Measurements from ENCODE around the gene ZNF516. TPM values are rescaled to one million over a fixed set of nuclear protein-coding genes. Genes with fewer than 3 reads are reported as not detected.

ZNF516 gene
- total RNA-seq, 1 donor from 2014 or later, result 26.1 TPM

DNA sequence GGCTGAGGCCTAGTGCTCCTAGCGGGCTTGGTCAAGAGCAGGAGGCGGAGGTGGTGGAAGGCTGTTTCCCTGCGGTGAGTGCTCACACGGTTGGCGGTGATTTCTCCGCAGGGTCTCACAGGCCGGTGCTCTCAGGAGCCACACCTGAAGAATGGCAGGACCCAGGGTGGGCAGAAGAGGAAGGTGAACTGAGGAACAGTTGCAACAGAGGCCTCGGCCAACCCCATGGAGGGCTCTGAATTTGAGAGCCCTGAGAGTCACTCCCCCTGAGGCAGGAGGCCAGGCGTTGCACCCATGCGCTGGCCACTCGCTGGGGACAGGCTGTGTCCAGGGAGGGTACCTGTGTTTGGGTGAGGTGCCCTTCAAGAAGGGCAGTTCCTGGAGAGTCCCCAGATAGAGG is 35.3 kb upstream of the ZNF516 start:
- DNase-seq (ENCODE audit: low spot score), result peak; percentile 72
- H3K36me3 Mint-ChIP-seq (ENCODE audit: low read depth), result no peaks in the 10 kb centered on the region
- H3K4me1 Mint-ChIP-seq (ENCODE audit: low read depth), result peaks cover 18% of the 10 kb centered on the region
- no peaks in the 10 kb centered on the region for H3K9me3 Mint-ChIP-seq (ENCODE audit: low read depth)
- H3K4me3 Mint-ChIP-seq (ENCODE audit: unreplicated experiment), result no peak overlapping the region
- peaks cover 1% of the 10 kb centered on the region for H3K27me3 Mint-ChIP-seq (ENCODE audit: low read depth)
- H3K27ac Mint-ChIP-seq (ENCODE audit: unreplicated experiment), result no peak overlapping the region
- TF ChIP-seq, protein P1, sequence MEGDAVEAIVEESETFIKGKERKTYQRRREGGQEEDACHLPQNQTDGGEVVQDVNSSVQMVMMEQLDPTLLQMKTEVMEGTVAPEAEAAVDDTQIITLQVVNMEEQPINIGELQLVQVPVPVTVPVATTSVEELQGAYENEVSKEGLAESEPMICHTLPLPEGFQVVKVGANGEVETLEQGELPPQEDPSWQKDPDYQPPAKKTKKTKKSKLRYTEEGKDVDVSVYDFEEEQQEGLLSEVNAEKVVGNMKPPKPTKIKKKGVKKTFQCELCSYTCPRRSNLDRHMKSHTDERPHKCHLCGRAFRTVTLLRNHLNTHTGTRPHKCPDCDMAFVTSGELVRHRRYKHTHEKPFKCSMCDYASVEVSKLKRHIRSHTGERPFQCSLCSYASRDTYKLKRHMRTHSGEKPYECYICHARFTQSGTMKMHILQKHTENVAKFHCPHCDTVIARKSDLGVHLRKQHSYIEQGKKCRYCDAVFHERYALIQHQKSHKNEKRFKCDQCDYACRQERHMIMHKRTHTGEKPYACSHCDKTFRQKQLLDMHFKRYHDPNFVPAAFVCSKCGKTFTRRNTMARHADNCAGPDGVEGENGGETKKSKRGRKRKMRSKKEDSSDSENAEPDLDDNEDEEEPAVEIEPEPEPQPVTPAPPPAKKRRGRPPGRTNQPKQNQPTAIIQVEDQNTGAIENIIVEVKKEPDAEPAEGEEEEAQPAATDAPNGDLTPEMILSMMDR (IDR thresholded peaks at IDR 0.05), result no peak

GRCh38 chr18:76529433-76529811 is 34.4 kb upstream of the ZNF516 start:
- Mint-ChIP-seq H3K27me3 (ENCODE audit: low read depth) (peaks cover 6% of the 10 kb centered on the region), H3K4me3 (ENCODE audit: unreplicated experiment) (peak overlapping the region; percentile 68), H3K27ac (ENCODE audit: unreplicated experiment) (no peak overlapping the region), H3K36me3 (ENCODE audit: low read depth) (no peaks in the 10 kb centered on the region), H3K4me1 (ENCODE audit: low read depth) (peaks cover 20% of the 10 kb centered on the region), H3K9me3 (ENCODE audit: low read depth) (no peaks in the 10 kb centered on the region)
- TF ChIP-seq, protein P1 (IDR thresholded peaks at IDR 0.05), result no peak
- no peak for DNase-seq (ENCODE audit: low spot score)

GRCh38 chr18:76528477-76529432 is 33.7 kb upstream of the ZNF516 start:
- H3K4me3 Mint-ChIP-seq (ENCODE audit: unreplicated experiment), result peak overlapping the region; percentile 68

DNA sequence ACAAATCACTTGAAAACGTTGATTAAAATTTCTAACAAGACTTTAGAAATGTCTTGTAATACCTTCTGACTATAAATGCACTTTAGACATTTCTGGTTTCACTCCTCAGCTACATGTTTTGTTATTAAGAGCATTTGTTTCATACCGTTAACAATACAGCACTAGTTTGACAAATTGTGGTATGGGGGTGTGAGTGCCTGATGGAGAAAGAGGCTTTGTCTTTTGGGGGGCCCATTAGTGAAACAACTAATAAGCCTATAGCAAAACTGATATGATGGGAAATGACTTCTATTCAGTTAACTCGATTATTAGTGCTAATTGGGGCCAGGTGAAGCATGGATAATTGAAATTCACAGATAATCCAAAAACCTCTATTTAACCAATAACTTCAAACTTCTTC is 30.9 kb upstream of the ZNF516 start:
- TF ChIP-seq, protein P1 (IDR thresholded peaks at IDR 0.05), result no peak
- Mint-ChIP-seq H3K27me3 (ENCODE audit: low read depth) (peaks cover 8% of the 10 kb centered on the region), H3K9me3 (ENCODE audit: low read depth) (no peaks in the 10 kb centered on the region), H3K27ac (ENCODE audit: unreplicated experiment) (no peak overlapping the region), H3K4me3 (ENCODE audit: unreplicated experiment) (no peak overlapping the region), H3K4me1 (ENCODE audit: low read depth) (peaks cover 20% of the 10 kb centered on the region), H3K36me3 (ENCODE audit: low read depth) (no peaks in the 10 kb centered on the region)
- no peak for DNase-seq (ENCODE audit: low spot score)

More at GRCh38 chr18:76528477-76529432, 33.7 kb upstream of the ZNF516 start:
- TF ChIP-seq, protein P1 (IDR thresholded peaks at IDR 0.05), result peak; percentile 36
- peak; percentile 39 for DNase-seq (ENCODE audit: low spot score)
- Mint-ChIP-seq H3K9me3 (ENCODE audit: low read depth) (no peaks in the 10 kb centered on the region), H3K4me1 (ENCODE audit: low read depth) (peaks cover 20% of the 10 kb centered on the region), H3K36me3 (ENCODE audit: low read depth) (no peaks in the 10 kb centered on the region), H3K27ac (ENCODE audit: unreplicated experiment) (peak overlapping the region; percentile 71), H3K27me3 (ENCODE audit: low read depth) (peaks cover 8% of the 10 kb centered on the region)

- DNase-seq (ENCODE audit: low spot score), result no peak
- Mint-ChIP-seq H3K27ac (ENCODE audit: unreplicated experiment) (peak overlapping the region; percentile 43), H3K4me3 (ENCODE audit: unreplicated experiment) (peak overlapping the region; percentile 63), H3K9me3 (ENCODE audit: low read depth) (no peaks in the 10 kb centered on the region), H3K4me1 (ENCODE audit: low read depth) (peaks cover 20% of the 10 kb centered on the region), H3K27me3 (ENCODE audit: low read depth) (peaks cover 8% of the 10 kb centered on the region), H3K36me3 (ENCODE audit: low read depth) (no peaks in the 10 kb centered on the region)
- TF ChIP-seq, protein P1 (IDR thresholded peaks at IDR 0.05), result no peak
Measured at GRCh38 chr18:76524900-76525698, 30.1 kb upstream of the ZNF516 start.

Measured in chondrocyte (in vitro differentiated cells).